ENCODE results near the gene TECPR1.

DNA sequence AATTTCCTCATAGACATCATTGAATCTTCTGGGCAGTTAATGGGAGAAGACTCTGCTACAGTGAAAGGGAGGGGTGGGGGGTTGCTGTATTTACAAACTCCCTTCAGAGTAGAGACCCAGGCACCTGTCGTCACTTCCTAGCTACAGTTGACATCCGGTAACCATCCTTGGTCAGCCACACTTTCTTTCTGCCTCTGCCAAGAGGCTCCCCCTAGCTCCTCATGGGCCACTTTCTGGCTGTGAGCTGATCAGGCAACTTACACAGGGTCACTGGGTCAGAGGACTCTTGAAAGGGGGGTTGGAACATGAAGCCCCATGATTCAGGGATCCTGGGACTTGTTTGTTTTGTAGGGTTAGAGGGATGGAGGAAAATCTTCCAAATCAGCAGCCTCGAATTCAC lies 1.2 kb downstream of the TECPR1 start:
- TF ChIP-seq, protein P1, sequence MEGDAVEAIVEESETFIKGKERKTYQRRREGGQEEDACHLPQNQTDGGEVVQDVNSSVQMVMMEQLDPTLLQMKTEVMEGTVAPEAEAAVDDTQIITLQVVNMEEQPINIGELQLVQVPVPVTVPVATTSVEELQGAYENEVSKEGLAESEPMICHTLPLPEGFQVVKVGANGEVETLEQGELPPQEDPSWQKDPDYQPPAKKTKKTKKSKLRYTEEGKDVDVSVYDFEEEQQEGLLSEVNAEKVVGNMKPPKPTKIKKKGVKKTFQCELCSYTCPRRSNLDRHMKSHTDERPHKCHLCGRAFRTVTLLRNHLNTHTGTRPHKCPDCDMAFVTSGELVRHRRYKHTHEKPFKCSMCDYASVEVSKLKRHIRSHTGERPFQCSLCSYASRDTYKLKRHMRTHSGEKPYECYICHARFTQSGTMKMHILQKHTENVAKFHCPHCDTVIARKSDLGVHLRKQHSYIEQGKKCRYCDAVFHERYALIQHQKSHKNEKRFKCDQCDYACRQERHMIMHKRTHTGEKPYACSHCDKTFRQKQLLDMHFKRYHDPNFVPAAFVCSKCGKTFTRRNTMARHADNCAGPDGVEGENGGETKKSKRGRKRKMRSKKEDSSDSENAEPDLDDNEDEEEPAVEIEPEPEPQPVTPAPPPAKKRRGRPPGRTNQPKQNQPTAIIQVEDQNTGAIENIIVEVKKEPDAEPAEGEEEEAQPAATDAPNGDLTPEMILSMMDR (IDR thresholded peaks at IDR 0.05) = no peak
- no peak for TF ChIP-seq EZH2 (IDR thresholded peaks at IDR 0.05)

Data from neural progenitor cell (in vitro differentiated cells).